OCI-LY7 (cell line): ENCODE results near the gene TM2D1.
"Not testable (repeated sequence)": the region's sequence is repeated elsewhere in the genome, so short reads cannot be mapped to it uniquely, and the experiment has no call there.

Source experiments
- EZH2phosphoT487 ChIP-seq: fragments of 200-600 bp; sonication (generic); IDR thresholded peaks from 2 replicates; pipeline ENCODE4 v1.6.1; 2018; ENCODE audit warnings: low read depth, borderline replicate concordance, mild to moderate bottlenecking, mixed run types, antibody characterized with exemption, low read length, moderate library complexity, mixed read lengths
- TF ChIP-seq, protein P1 (sequence below): fragments of 200-600 bp; sonication (generic); conservative IDR thresholded peaks from 2 replicates; pipeline ENCODE4 v1.5.1; 2014; ENCODE audit warnings: mild to moderate bottlenecking, antibody characterized with exemption, low read length, moderate library complexity, mixed read lengths

DNA sequence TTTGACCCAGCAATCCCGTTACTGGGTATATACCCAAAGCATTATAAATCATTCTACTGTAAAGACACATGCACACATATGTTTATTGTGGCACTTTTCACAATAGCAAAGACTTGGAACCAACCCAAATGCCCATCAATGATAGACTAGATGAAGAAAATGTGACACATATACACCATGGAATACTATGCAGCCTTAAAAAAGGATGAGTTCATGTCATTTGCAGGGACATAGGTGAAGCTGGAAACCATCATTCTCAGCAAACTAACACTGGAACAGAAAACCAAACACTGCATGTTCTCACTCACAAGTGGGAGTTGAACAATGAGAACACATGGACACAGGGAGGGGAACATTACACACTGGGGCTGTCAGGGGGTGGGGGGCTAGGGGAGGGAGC lies 5.7 kb upstream of the TM2D1 start:
- not testable (repeated sequence) for TF ChIP-seq EZH2phosphoT487
- TF ChIP-seq, protein P1, sequence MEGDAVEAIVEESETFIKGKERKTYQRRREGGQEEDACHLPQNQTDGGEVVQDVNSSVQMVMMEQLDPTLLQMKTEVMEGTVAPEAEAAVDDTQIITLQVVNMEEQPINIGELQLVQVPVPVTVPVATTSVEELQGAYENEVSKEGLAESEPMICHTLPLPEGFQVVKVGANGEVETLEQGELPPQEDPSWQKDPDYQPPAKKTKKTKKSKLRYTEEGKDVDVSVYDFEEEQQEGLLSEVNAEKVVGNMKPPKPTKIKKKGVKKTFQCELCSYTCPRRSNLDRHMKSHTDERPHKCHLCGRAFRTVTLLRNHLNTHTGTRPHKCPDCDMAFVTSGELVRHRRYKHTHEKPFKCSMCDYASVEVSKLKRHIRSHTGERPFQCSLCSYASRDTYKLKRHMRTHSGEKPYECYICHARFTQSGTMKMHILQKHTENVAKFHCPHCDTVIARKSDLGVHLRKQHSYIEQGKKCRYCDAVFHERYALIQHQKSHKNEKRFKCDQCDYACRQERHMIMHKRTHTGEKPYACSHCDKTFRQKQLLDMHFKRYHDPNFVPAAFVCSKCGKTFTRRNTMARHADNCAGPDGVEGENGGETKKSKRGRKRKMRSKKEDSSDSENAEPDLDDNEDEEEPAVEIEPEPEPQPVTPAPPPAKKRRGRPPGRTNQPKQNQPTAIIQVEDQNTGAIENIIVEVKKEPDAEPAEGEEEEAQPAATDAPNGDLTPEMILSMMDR = not testable (repeated sequence)
